PFSK-1 (cell line): ENCODE data around the gene GEMIN5.

Source experiments
- POLR2AphosphoS5 ChIP-seq: IDR thresholded peaks from 2 replicates; pipeline ENCODE4 v1.6.1; 2012; ENCODE audit warnings: low read depth, mild to moderate bottlenecking, control low read depth, low read length, moderate library complexity
- TAF1 ChIP-seq: IDR thresholded peaks from 2 replicates; pipeline ENCODE4 v1.6.1; 2012; ENCODE audit warnings: low read length, control low read depth, borderline replicate concordance; ENCODE audit not compliant: insufficient read depth
- TF ChIP-seq, protein P1 (sequence below), 2 experiments: IDR thresholded peaks; 2 replicates each; pipeline versions ENCODE4 v1.6.1 to v1.8.0; 2011 to 2012; ENCODE audit warnings: low read depth in 2 of 2, low read length in 2 of 2, control low read depth in 1 of 2, inconsistent platforms in 1 of 2, mild to moderate bottlenecking in 1 of 2, moderate library complexity in 1 of 2; ENCODE audit not compliant: insufficient read depth in 1 of 2

GRCh38 chr5:154966081-154966841, 28.2 kb upstream of the GEMIN5 start:
- TF ChIP-seq POLR2AphosphoS5 = no peak
- TF ChIP-seq, protein P1, sequence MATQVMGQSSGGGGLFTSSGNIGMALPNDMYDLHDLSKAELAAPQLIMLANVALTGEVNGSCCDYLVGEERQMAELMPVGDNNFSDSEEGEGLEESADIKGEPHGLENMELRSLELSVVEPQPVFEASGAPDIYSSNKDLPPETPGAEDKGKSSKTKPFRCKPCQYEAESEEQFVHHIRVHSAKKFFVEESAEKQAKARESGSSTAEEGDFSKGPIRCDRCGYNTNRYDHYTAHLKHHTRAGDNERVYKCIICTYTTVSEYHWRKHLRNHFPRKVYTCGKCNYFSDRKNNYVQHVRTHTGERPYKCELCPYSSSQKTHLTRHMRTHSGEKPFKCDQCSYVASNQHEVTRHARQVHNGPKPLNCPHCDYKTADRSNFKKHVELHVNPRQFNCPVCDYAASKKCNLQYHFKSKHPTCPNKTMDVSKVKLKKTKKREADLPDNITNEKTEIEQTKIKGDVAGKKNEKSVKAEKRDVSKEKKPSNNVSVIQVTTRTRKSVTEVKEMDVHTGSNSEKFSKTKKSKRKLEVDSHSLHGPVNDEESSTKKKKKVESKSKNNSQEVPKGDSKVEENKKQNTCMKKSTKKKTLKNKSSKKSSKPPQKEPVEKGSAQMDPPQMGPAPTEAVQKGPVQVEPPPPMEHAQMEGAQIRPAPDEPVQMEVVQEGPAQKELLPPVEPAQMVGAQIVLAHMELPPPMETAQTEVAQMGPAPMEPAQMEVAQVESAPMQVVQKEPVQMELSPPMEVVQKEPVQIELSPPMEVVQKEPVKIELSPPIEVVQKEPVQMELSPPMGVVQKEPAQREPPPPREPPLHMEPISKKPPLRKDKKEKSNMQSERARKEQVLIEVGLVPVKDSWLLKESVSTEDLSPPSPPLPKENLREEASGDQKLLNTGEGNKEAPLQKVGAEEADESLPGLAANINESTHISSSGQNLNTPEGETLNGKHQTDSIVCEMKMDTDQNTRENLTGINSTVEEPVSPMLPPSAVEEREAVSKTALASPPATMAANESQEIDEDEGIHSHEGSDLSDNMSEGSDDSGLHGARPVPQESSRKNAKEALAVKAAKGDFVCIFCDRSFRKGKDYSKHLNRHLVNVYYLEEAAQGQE (IDR thresholded peaks at IDR 0.05; ENCODE audit: insufficient read depth in 1 of 2, low read depth in 2 of 2, low read length in 2 of 2) = no peak
- TF ChIP-seq TAF1 = no peak
